Stimulated activated CD8-positive, alpha-beta memory T cell treated with anti-CD3 and anti-CD28 coated beads, Interleukin-4, amount 100 ng/mL, for 1 hour (primary cell): ENCODE data around the gene PSMF1.

Experiments used
- DNase-seq, 2 donors: peaks; one replicate each; pipeline ENCODE4 v3.0.0-alpha.2; 2020; ENCODE audit warnings: low read depth in 2 of 2, low spot score in 1 of 2

Gene PSMF1

GRCh38 chr20:1188347-1188746 is 69.9 kb downstream of the PSMF1 start:
- DNase-seq = no peak

DNA sequence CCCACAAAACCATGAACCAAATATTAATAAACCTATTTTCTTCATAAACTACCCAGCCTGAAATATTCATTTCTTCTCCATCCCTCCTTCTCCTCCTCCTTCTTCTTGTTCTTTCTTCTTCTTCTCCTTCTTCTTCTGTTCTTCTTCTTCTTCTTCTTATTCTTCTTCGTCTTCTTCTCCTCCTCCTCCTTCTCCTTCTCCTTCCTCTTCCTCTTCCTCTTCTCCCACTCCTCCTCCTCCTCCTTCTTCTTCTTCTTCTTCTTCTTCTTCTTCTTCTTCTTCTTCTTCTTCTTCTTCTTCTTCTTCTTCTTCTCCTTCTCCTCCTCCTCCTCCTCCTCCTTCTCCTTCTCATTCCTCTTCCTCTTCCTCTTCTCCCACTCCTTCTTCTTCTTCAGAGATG is 71.4 kb downstream of the PSMF1 start:
- DNase-seq = no peak

GRCh38 chr20:1190847-1191246 is 72.4 kb downstream of the PSMF1 start:
- no peak for DNase-seq

- no peak for DNase-seq
Measured at GRCh38 chr20:1191299-1191698, 72.9 kb downstream of the PSMF1 start.

DNA sequence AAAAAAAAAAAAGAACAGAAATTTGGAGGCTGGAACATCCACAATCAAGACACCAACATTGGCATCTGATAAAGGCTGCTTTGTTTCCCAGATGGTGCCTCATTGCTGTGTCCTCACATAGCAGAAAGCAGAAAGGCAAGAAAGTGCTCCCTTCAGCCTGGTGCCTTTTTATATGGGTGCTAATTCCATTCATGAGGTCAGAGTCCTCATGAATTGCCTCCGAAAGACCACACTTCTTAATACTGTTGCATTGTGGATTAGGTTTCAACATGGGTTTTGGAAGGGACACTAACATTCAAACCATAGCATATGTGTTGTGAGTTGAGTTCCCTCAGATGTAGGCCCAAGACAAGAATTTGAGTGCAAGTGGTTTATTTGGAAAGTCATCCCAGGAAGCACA is 76.8 kb downstream of the PSMF1 start:
- DNase-seq = no peak

GRCh38 chr20:1196634-1197033 is 78.2 kb downstream of the PSMF1 start:
- no peak for DNase-seq

DNA sequence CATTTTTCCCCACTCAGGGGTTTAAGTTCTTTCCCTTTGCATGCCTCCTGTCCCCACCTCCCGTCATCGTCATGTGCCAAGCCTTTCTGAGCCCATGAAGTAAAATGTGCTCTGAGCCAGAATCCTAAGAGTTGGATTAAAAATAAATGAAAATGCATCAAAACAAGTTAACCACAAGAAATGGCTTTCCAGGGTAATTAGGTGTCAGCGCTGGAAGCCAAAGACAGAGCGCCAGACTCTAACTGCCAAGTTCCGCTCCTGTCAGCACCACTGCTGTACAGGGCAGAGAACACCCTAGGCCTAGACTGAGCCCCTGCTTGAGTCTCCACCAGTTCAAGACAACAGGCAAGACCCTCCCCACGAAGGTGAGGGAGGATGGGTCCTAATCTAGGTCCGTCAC is 79.4 kb downstream of the PSMF1 start:
- no peak for DNase-seq

DNA sequence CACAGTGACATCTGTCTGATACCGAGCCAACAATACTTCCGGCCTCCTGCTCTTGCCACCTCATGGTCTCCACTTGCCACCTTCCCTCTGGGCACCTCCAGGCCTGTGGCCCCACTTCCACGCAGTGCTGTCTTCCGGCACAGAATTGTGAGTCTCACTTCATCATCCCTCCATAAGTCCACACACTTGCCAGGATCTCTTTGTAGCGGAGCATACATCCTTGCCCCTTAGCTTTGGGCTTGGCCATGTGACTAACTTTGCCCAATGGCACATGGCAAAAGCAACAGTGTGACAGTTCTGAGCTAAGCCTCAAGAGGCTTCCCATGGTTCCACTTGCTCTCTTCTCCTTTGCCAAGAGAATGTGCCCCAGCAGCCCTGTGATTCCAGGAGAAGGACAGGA is 80.3 kb downstream of the PSMF1 start:
- no peak for DNase-seq

GRCh38 chr20:1199212-1199873 is 80.9 kb downstream of the PSMF1 start:
- DNase-seq = no peak

- no peak for DNase-seq
Measured at GRCh38 chr20:1199964-1200363, 81.6 kb downstream of the PSMF1 start.

- no peak for DNase-seq
Measured at GRCh38 chr20:1202762-1203504, 84.5 kb downstream of the PSMF1 start, which contains the start of gene C20orf202. Gene C20orf202 (plus strand): TSS chr20:1203454. CDS start chr20:1203586, 132 bp downstream.

GRCh38 chr20:1203630-1204029 is 85.2 kb downstream of the PSMF1 start:
- no peak for DNase-seq

- DNase-seq = no peak
Measured at GRCh38 chr20:1204113-1204512, 85.7 kb downstream of the PSMF1 start.

GRCh38 chr20:1204576-1204975 is 86.2 kb downstream of the PSMF1 start:
- DNase-seq = no peak

DNA sequence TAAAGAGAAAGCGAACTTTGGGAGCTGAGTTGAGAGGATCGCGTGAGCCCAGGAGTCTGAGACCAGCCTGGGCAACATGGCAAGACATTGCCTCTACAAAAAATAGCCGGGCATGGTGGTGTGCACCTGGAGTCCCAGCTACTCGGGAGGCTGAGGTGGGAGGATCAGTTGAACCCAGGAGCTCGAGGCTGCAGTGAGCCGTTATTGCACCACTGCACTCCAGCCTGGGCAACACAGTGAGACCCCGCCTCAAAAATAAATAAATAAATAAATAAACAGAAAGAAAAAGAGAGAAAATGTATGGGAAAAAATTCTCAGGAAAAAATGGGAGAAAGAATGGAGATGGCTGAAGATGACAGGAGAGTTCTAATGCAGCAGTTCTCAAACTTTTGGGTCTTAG is 87.4 kb downstream of the PSMF1 start:
- no peak for DNase-seq

DNA sequence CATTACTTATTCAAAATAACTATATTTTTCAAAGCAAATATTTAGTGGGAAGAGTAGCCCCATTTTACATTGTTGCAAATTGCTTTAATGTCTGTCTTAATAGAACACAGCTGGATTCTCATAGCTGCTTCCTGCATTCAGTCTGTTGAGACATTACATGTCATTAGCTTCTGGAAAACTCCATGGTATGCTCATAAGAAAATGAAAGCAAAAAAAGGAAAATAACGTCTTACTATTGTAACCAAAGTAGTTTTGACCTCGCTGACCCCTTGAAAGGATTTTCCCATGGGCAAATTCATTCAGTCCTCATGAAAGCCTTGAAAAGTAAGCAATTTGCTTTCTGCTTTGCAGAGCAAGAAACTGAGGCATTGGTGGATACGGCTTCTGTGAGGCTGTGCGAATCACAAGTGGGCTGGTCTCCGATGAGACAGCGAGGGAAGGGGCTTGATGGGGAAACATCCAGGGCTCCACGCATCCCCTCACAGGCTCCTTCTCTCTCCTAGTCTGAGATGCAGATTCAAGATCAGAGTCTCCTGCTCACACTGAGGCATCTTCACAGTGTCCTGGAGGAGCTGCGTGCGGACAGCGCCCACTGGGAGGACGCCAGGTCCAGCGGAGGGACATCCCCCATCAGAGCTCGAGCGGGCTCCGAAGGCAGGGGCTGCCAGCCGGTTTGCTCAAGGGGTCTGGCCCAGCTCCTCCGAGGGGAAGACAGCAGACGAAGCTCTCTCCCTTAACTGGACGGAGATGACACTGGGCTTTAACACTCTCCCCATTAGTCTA is 88.2 kb downstream of the PSMF1 start:
- no peak for DNase-seq

- DNase-seq = no peak
Measured at GRCh38 chr20:1207293-1207878, 89.0 kb downstream of the PSMF1 start.

DNA sequence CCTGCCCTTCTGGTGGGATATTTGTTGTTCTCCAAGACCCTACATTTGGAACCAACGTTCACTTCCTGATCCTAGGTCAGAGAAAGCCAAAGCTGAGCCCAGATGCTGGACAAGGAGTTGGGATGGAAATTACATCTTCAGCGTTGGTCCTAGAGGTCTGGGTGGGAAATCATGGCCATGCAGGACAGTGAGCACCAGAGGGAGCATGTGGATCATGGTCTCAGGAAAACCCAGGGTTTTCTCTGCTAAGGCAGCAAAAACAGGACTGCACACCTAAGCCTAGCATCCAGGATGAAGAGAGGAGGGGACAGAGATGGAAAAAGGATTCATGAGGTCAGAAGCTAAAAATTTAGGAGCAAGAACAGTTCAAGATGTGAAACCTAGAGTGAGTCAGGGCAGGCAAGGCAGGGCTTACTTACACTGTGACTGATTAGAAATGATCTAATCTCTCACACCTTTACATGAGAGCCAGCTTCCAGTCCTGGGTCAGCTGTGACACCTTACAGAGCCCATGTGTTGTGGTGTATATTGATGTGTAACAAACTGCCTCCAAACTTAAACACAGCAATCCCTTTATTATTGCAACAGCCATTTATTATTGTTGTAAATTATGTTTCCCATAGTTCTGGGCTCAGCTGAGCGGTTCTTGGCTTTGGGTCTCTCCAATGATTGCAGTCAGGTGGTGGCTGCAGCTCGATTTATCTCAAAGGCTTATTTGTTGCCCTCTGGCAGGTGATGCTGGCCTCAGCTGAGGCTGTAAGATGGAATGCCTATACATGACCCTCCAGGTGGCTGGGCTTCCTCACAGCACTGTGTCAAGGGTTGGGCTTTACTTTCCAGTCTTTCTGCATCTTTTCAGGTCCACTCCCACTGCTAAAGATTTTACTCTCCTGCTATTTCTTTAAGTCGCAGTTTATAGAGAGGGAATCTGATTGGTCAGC is 91.3 kb downstream of the PSMF1 start:
- no peak for DNase-seq

GRCh38 chr20:1210501-1210900 is 92.1 kb downstream of the PSMF1 start:
- DNase-seq = no peak

DNA sequence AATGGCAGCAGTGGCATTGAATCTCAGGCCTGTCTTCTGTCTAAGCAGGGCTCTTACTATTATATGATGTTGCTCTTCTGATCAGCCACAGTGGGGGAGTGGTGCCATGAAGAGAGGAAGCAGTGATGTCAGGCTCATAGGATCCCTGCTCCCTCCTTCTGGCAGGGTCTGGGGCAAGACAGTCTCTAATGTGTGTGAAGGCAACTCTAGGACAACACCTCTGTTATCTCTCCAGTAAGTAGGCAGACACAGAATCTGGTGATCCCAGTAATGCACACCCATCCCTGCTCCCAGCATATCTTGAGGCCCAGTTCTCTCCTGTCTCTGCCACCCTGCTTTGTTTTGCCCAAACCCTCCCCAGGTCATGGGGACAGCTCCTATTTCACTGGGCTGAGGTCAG is 93.6 kb downstream of the PSMF1 start:
- DNase-seq = no peak
